Ascending aorta (tissue), 2 donors: Measurements from ENCODE around the gene PLEKHG5. TPM values are rescaled to one million over a fixed set of nuclear protein-coding genes. Genes with fewer than 3 reads are reported as not detected.
A peak's percentile ranks its signal among the peaks of the same experiment; 100 is the strongest.

ENCODE experiments used
- DNase-seq, 2 donors: peaks; one replicate each; pipeline ENCODE4 v3.0.0-alpha.2; 2019; ENCODE audit warnings: low spot score in 2 of 2
- H3K27ac ChIP-seq, 2 donors: fragments of 200-600 bp; sonication (generic); one replicate each; pipeline ENCODE4 v1.5.1; 2016 to 2017; ENCODE audit warnings: mild to moderate bottlenecking in 1 of 2
- H3K27me3 ChIP-seq: fragments of 200-600 bp; sonication (generic); one replicate; pipeline ENCODE4 v1.5.1; 2017
- H3K36me3 ChIP-seq, 2 donors: fragments of 200-600 bp; sonication (generic); one replicate each; pipeline ENCODE4 v1.5.1; 2016
- H3K4me1 ChIP-seq, 2 donors: fragments of 200-600 bp; sonication (generic); one replicate each; pipeline ENCODE4 v1.5.1; 2016 to 2017; ENCODE audit warnings: mild to moderate bottlenecking in 1 of 2
- H3K4me3 ChIP-seq, 2 donors: fragments of 200-600 bp; sonication (generic); one replicate each; pipeline ENCODE4 v1.5.1; 2016 to 2017; ENCODE audit warnings: mild to moderate bottlenecking in 1 of 2
- H3K9me3 ChIP-seq, 2 donors: fragments of 200-600 bp; sonication (generic); one replicate each; pipeline ENCODE4 v1.5.1; 2016
- CTCF ChIP-seq, 3 experiments: fragments of 200-600 bp in 2 of 3; fragments of 450-650 bp in 1 of 3; sonication (generic) in 2 of 3; IDR thresholded peaks; one replicate each; pipeline ENCODE4 v1.5.1; 2016 to 2019; ENCODE audit warnings: antibody characterized with exemption in 3 of 3, mild to moderate bottlenecking in 1 of 3, moderate library complexity in 1 of 3
- intact Hi-C: fragments of 100-400 bp; cut with DNase I; formaldehyde crosslinking; loops from one replicate; pipeline ENCODE4 v1.15.1; 2023
- total RNA-seq: library from RNA; depleted of rRNA; stranded (reverse); fragments of >200 nt; gene quantifications from one replicate; pipeline ENCODE4 v1.1.0, GENCODE V29; 2016

The PLEKHG5 gene
- total RNA-seq, 1 donor from 2014 or later: 11.4 TPM

- Histone ChIP-seq H3K4me1 (peaks cover 9 to 14% of the 10 kb centered on the region in 2 donors), H3K27ac (no peak within 1 kb of the TSS), H3K4me3 (peak within 1 kb of the TSS; percentile 16 to 44), H3K36me3 (no peaks in the 10 kb centered on the region), H3K27me3 (peaks cover 26% of the 10 kb centered on the region), H3K9me3 (no peaks in the 10 kb centered on the region)
- no peak for DNase-seq
- no peak for TF ChIP-seq CTCF (IDR thresholded peaks at IDR 0.05)
- intact Hi-C loops: no loop called here
Observed at GRCh38 chr1:6424619-6425593, 66.6 kb downstream of the PLEKHG5 start, which contains the start of gene ESPN. Gene ESPN, plus strand, starts transcription at chr1:6424776. Its CDS starts 180 bp downstream, at chr1:6424956.

- H3K27ac ChIP-seq: no peak overlapping the region
- H3K36me3 ChIP-seq: no peaks in the 10 kb centered on the region
- intact Hi-C loops: no loop called here
- no peak for DNase-seq
- peaks cover 34% of the 10 kb centered on the region for H3K27me3 ChIP-seq
- peaks cover 10 to 14% of the 10 kb centered on the region in 2 donors for H3K4me1 ChIP-seq
- TF ChIP-seq CTCF (IDR thresholded peaks at IDR 0.05): no peak
- peak overlapping the region; percentile 16 to 44 for H3K4me3 ChIP-seq
- no peaks in the 10 kb centered on the region for H3K9me3 ChIP-seq
Observed at GRCh38 chr1:6424000-6424565, 67.4 kb downstream of the PLEKHG5 start.

- peak; percentile 6 to 50 (median 27) for TF ChIP-seq CTCF (IDR thresholded peaks at IDR 0.05)
- Histone ChIP-seq H3K4me1 (peaks cover 10 to 14% of the 10 kb centered on the region in 2 donors), H3K36me3 (no peaks in the 10 kb centered on the region), H3K27ac (no peak overlapping the region), H3K27me3 (peaks cover 37% of the 10 kb centered on the region), H3K4me3 (no peak overlapping the region), H3K9me3 (no peaks in the 10 kb centered on the region)
- intact Hi-C loops: no loop called here
- no peak for DNase-seq
Observed at GRCh38 chr1:6423321-6423999, 68.0 kb downstream of the PLEKHG5 start.

GRCh38 chr1:6421266-6421665 is 70.2 kb downstream of the PLEKHG5 start:
- intact Hi-C loops: no loop called here
- no peak for DNase-seq
- Histone ChIP-seq H3K27me3 (peaks cover 44% of the 10 kb centered on the region), H3K36me3 (no peaks in the 10 kb centered on the region), H3K4me3 (no peak overlapping the region), H3K27ac (no peak overlapping the region), H3K4me1 (peaks cover 10 to 14% of the 10 kb centered on the region in 2 donors), H3K9me3 (no peaks in the 10 kb centered on the region)
- TF ChIP-seq CTCF (IDR thresholded peaks at IDR 0.05): no peak

GRCh38 chr1:6420454-6421042 is 70.9 kb downstream of the PLEKHG5 start:
- H3K9me3 ChIP-seq: no peaks in the 10 kb centered on the region
- peak overlapping the region in 1 of 2 donors; percentile 60 for H3K4me3 ChIP-seq
- no peaks in the 10 kb centered on the region for H3K36me3 ChIP-seq
- no peak for DNase-seq
- H3K4me1 ChIP-seq: peaks cover 10 to 14% of the 10 kb centered on the region in 2 donors
- intact Hi-C loops: no loop called here
- H3K27me3 ChIP-seq: peaks cover 42% of the 10 kb centered on the region
- no peak overlapping the region for H3K27ac ChIP-seq
- TF ChIP-seq CTCF (IDR thresholded peaks at IDR 0.05): no peak
